ENCODE measurements around the gene NOP9.

DNA sequence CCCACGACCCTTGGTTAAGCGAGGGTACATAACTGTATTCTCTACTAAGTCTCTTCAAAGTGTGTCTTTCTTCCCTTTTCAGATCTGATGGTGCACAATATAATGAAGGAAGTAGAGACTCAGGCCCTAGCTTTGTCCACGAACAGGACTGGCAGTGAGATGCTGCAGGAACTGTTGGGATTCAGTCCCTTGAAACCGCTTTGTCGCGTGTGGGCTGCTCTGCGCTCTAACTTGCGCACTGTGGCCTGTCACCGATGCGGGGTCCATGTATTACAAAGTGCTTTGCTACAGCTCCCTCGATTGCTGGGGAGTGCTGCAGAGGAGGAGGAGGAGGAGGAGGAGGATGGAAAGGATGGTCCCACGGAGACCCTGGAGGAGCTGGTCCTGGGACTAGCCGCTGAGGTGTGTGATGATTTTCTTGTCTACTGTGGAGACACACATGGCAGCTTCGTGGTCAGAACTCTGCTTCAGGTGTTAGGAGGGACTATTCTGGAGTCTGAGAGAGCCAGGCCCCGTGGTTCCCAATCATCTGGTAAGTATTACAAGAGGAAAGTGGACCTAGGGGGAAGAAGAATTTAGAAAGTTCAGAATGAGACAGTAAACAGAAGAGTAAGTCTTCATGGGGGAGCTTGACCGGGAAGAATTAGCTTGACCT lies 803 bp downstream of the NOP9 start:
- TF ChIP-seq, protein P1, sequence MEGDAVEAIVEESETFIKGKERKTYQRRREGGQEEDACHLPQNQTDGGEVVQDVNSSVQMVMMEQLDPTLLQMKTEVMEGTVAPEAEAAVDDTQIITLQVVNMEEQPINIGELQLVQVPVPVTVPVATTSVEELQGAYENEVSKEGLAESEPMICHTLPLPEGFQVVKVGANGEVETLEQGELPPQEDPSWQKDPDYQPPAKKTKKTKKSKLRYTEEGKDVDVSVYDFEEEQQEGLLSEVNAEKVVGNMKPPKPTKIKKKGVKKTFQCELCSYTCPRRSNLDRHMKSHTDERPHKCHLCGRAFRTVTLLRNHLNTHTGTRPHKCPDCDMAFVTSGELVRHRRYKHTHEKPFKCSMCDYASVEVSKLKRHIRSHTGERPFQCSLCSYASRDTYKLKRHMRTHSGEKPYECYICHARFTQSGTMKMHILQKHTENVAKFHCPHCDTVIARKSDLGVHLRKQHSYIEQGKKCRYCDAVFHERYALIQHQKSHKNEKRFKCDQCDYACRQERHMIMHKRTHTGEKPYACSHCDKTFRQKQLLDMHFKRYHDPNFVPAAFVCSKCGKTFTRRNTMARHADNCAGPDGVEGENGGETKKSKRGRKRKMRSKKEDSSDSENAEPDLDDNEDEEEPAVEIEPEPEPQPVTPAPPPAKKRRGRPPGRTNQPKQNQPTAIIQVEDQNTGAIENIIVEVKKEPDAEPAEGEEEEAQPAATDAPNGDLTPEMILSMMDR (IDR thresholded peaks at IDR 0.05): no peak
- TF ChIP-seq POLR2A (IDR thresholded peaks at IDR 0.05): no peak
